H9 (cell line): Measurements from ENCODE around the gene PDE6G. TPM values are rescaled to one million over a fixed set of nuclear protein-coding genes. Genes with fewer than 3 reads are reported as not detected.

Experiments
- DNase-seq: peaks from one replicate; pipeline ENCODE4 v3.0.0-alpha.2; 2017
- H2AFZ ChIP-seq: one replicate; pipeline ENCODE4 v1.6.1; 2013; ENCODE audit warnings: mild to moderate bottlenecking, low read length, control low read depth, moderate library complexity
- H2AK5ac ChIP-seq: 2 replicates; pipeline ENCODE4 v1.6.1; 2013; ENCODE audit warnings: low read length, control low read depth, mixed read lengths; ENCODE audit not compliant: insufficient read length
- H2BK120ac ChIP-seq: one replicate; pipeline ENCODE4 v1.6.1; 2013; ENCODE audit warnings: low read depth, mild to moderate bottlenecking, low read length, control low read depth, inconsistent platforms; ENCODE audit not compliant: poor library complexity, severe bottlenecking
- H2BK12ac ChIP-seq: 2 replicates; pipeline ENCODE4 v1.6.1; 2013; ENCODE audit warnings: low read length, control low read depth, mixed read lengths, low read depth; ENCODE audit not compliant: insufficient read length
- H2BK15ac ChIP-seq: 2 replicates; pipeline ENCODE4 v1.6.1; 2013; ENCODE audit warnings: low read depth, low read length, control low read depth
- H2BK20ac ChIP-seq: one replicate; pipeline ENCODE4 v1.6.1; 2013; ENCODE audit warnings: low read depth, mild to moderate bottlenecking, low read length, control low read depth, inconsistent platforms; ENCODE audit not compliant: poor library complexity, severe bottlenecking
- H2BK5ac ChIP-seq: 2 replicates; pipeline ENCODE4 v1.6.1; 2013; ENCODE audit warnings: low read length, control low read depth, mixed read lengths; ENCODE audit not compliant: insufficient read length
- H3K14ac ChIP-seq: 2 replicates; pipeline ENCODE4 v1.6.1; 2013; ENCODE audit warnings: low read length, control low read depth; ENCODE audit not compliant: insufficient read depth
- H3K18ac ChIP-seq: 2 replicates; pipeline ENCODE4 v1.6.1; 2013; ENCODE audit warnings: low read depth, mild to moderate bottlenecking, mixed read lengths, low read length, control low read depth; ENCODE audit not compliant: insufficient read length
- H3K23ac ChIP-seq: 2 replicates; pipeline ENCODE4 v1.6.1; 2013; ENCODE audit warnings: low read length, control low read depth, mixed read lengths, low read depth; ENCODE audit not compliant: insufficient read length
- H3K23me2 ChIP-seq: 2 replicates; pipeline ENCODE4 v1.6.1; 2013; ENCODE audit warnings: low read depth, mild to moderate bottlenecking, mixed read lengths, low read length, control low read depth; ENCODE audit not compliant: insufficient read length, poor library complexity, severe bottlenecking
- H3K27ac ChIP-seq: 2 replicates; pipeline ENCODE4 v1.5.1; 2013; ENCODE audit warnings: low read length, control low read depth, mixed read lengths, low read depth; ENCODE audit not compliant: insufficient read length
- H3K27me3 ChIP-seq: 2 replicates; pipeline ENCODE4 v1.6.1; 2013; ENCODE audit warnings: low read length, control low read depth, inconsistent platforms; ENCODE audit not compliant: insufficient read depth
- H3K4ac ChIP-seq: 2 replicates; pipeline ENCODE4 v1.6.1; 2013; ENCODE audit warnings: low read depth, mild to moderate bottlenecking, control low read depth, inconsistent platforms, low read length, moderate library complexity
- H3K4me1 ChIP-seq: 2 replicates; pipeline ENCODE4 v1.6.1; 2013; ENCODE audit warnings: low read length, control low read depth, inconsistent platforms; ENCODE audit not compliant: insufficient read depth
- H3K4me2 ChIP-seq: 2 replicates; pipeline ENCODE4 v1.6.1; 2013; ENCODE audit warnings: low read length, control low read depth, mixed read lengths; ENCODE audit not compliant: insufficient read length, insufficient read depth
- H3K56ac ChIP-seq: 2 replicates; pipeline ENCODE4 v1.6.1; 2013; ENCODE audit warnings: low read depth, mild to moderate bottlenecking, mixed read lengths, low read length, control low read depth; ENCODE audit not compliant: insufficient read length
- H3K79me1 ChIP-seq: 2 replicates; pipeline ENCODE4 v1.6.1; 2013; ENCODE audit warnings: low read depth, mild to moderate bottlenecking, moderate library complexity, low read length, control low read depth, inconsistent platforms; ENCODE audit not compliant: insufficient read depth, poor library complexity, severe bottlenecking
- H3K79me2 ChIP-seq: 2 replicates; pipeline ENCODE4 v1.6.1; 2013; ENCODE audit warnings: low read length, control low read depth, inconsistent platforms; ENCODE audit not compliant: insufficient read depth
- H3K9ac ChIP-seq: 2 replicates; pipeline ENCODE4 v1.6.1; 2013; ENCODE audit warnings: low read length, control low read depth, mixed read lengths; ENCODE audit not compliant: insufficient read length; ENCODE audit errors: extremely low read depth
- H3K9me3 ChIP-seq: one replicate; pipeline ENCODE4 v1.6.1; 2013; ENCODE audit warnings: low read depth, low read length, inconsistent platforms; ENCODE audit not compliant: control insufficient read depth
- H3T11ph ChIP-seq: one replicate; pipeline ENCODE4 v1.6.1; 2013; ENCODE audit warnings: mild to moderate bottlenecking, low read length, control low read depth, inconsistent platforms
- H4K20me1 ChIP-seq: one replicate; pipeline ENCODE4 v1.6.1; 2013; ENCODE audit not compliant: control insufficient read depth, insufficient read length, insufficient read depth
- H4K5ac ChIP-seq: 2 replicates; pipeline ENCODE4 v1.6.1; 2013; ENCODE audit warnings: low read depth, mild to moderate bottlenecking, mixed read lengths, low read length, control low read depth; ENCODE audit not compliant: insufficient read length
- H4K8ac ChIP-seq: replicated peaks from 2 replicates; pipeline ENCODE4 v1.6.1; 2013; ENCODE audit warnings: low read length, control low read depth, mixed read lengths, low read depth; ENCODE audit not compliant: insufficient read length
- H4K91ac ChIP-seq: 2 replicates; pipeline ENCODE4 v1.6.1; 2013; ENCODE audit warnings: low read depth, mild to moderate bottlenecking, moderate library complexity, mixed read lengths, low read length, control low read depth; ENCODE audit not compliant: insufficient read length
- H3K27ac Mint-ChIP-seq, 3 experiments: 2 replicates in 2 of 3; 3 replicates in 1 of 3; pipeline ENCODE4 v1.8.0; 2020 to 2021; ENCODE audit warnings: mixed read lengths in 3 of 3, mild to moderate bottlenecking in 1 of 3, moderate library complexity in 1 of 3
- H3K27me3 Mint-ChIP-seq: 2 replicates; pipeline ENCODE4 v1.8.0; 2021; ENCODE audit warnings: low read depth, mild to moderate bottlenecking, moderate library complexity, mixed read lengths
- H3K36me3 Mint-ChIP-seq, 3 experiments: 2 replicates in 2 of 3; 3 replicates in 1 of 3; pipeline ENCODE4 v1.8.0; 2020 to 2021; ENCODE audit warnings: low read depth in 3 of 3, mixed read lengths in 3 of 3; ENCODE audit not compliant: insufficient read depth in 1 of 3
- H3K4me1 Mint-ChIP-seq, 2 experiments: 2 replicates each; pipeline ENCODE4 v1.8.0; 2020; ENCODE audit warnings: mixed read lengths in 2 of 2
- H3K4me3 Mint-ChIP-seq, 2 experiments: 2 replicates in 1 of 2; 3 replicates in 1 of 2; pipeline ENCODE4 v1.8.0; 2020 to 2021; ENCODE audit warnings: mild to moderate bottlenecking in 2 of 2, mixed read lengths in 2 of 2, moderate library complexity in 1 of 2
- H3K9me3 Mint-ChIP-seq, 2 experiments: 2 replicates in 1 of 2; 3 replicates in 1 of 2; pipeline ENCODE4 v1.8.0; 2020; ENCODE audit warnings: mild to moderate bottlenecking in 2 of 2, mixed read lengths in 2 of 2, moderate library complexity in 1 of 2
- WGBS: extraction: QIAGEN DNeasy Blood & Tissue Kit; methylation state at CpG from one replicate; pipeline ENCODE4 v1.1.7; 2013; ENCODE audit warnings: missing lambda C conversion rate, low lambda C conversion rate, mixed read lengths; ENCODE audit not compliant: insufficient read length; ENCODE audit errors: extremely low coverage; 5-methylcytosine and 5-hydroxymethylcytosine counted together
- total RNA-seq: library from RNA; stranded (reverse); gene quantifications from 2 replicates; pipeline ENCODE4 v1.2.1, GENCODE V29; 2021
- TF ChIP-seq, protein P1 (sequence below): fragments of 200-600 bp; sonication (generic); conservative IDR thresholded peaks from 3 replicates; pipeline ENCODE4 v1.8.0; 2021; ENCODE audit warnings: antibody characterized with exemption, mild to moderate bottlenecking

PDE6G gene
- total RNA-seq, 1 experiment from 2014 or later: 5.7 TPM

DNA sequence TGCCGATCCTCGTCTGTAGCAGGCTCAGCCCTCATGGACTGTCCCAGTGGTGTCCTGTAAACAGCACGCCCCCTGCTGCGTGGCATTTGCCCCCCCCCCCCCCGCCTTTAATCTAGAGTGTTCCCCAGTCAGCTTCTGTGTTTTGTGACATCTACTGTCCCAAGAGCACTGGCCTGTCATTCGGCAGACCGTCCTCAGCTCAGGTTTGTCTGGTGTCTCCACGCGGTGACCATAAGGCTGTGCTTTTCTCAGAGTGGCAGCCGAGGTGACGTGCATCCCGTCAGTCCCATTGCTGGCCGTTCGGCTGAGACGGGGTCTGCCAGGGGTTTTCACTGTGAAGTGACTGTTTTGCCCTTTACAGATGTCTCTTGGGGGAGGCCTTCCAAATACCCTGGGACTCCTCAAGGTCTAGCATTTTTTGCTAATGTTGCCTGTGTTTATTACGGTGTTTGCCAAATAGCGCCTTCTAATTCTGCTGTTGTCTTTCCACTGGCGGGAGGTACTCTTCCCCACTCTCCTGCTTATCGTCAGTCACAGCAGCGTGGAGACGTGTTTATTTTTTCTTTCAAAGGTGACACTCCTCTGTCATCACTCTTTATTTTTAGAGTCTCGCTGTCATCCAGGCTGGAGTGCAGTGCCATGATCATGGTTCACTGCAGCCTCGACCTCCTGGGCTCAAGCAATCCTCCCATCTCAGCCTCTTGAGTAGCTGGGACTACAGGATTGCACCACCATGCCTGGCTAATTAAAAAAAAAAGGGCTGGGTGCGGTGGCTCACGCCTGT, 41.1 kb upstream of the PDE6G start:
- Mint-ChIP-seq H3K4me1 (peaks cover 4 to 11% of the 10 kb centered on the region in 2 experiments), H3K36me3 (peaks cover 24 to 71% (median 50%) of the 10 kb centered on the region in 3 experiments; a peak in 6 of 7 replicates), H3K9me3 (no peaks in the 10 kb centered on the region), H3K27me3 (no peaks in the 10 kb centered on the region; the same call in 1 of the 2 replicates), H3K4me3 (peak overlapping the region in 1 of 2 experiments; percentile 38; a peak in 1 of 5 replicates), H3K27ac (peak overlapping the region; percentile 48 to 84 (median 75); a peak in 1 of 7 replicates)
- Histone ChIP-seq H4K91ac (no peak overlapping the region), H3K18ac (no peak overlapping the region), H3K27ac (no peak overlapping the region), H3T11ph (no peak overlapping the region), H4K20me1 (no peaks in the 10 kb centered on the region), H3K56ac (no peak overlapping the region), H2AK5ac (no peak overlapping the region), H3K4ac (no peak overlapping the region), H3K79me1 (peaks cover 2% of the 10 kb centered on the region), H3K9me3 (no peaks in the 10 kb centered on the region), H3K9ac (no peak overlapping the region), H2BK120ac (no peak overlapping the region), H3K4me2 (no peak overlapping the region), H3K79me2 (no peaks in the 10 kb centered on the region; the same call in 1 of the 2 replicates), H3K23me2 (peaks cover 4% of the 10 kb centered on the region), H2BK5ac (no peak overlapping the region), H2BK15ac (no peak overlapping the region), H4K5ac (no peak overlapping the region), H2AFZ (no peak overlapping the region), H2BK12ac (no peak overlapping the region), H3K27me3 (no peaks in the 10 kb centered on the region), H2BK20ac (no peak overlapping the region), H3K14ac (no peak overlapping the region), H4K8ac (no peak overlapping the region), H3K23ac (no peak overlapping the region), H3K4me1 (no peaks in the 10 kb centered on the region)
- no peak for DNase-seq
- no CpG with 5 or more reads among the region's 25 CpGs for WGBS
- TF ChIP-seq, protein P1, sequence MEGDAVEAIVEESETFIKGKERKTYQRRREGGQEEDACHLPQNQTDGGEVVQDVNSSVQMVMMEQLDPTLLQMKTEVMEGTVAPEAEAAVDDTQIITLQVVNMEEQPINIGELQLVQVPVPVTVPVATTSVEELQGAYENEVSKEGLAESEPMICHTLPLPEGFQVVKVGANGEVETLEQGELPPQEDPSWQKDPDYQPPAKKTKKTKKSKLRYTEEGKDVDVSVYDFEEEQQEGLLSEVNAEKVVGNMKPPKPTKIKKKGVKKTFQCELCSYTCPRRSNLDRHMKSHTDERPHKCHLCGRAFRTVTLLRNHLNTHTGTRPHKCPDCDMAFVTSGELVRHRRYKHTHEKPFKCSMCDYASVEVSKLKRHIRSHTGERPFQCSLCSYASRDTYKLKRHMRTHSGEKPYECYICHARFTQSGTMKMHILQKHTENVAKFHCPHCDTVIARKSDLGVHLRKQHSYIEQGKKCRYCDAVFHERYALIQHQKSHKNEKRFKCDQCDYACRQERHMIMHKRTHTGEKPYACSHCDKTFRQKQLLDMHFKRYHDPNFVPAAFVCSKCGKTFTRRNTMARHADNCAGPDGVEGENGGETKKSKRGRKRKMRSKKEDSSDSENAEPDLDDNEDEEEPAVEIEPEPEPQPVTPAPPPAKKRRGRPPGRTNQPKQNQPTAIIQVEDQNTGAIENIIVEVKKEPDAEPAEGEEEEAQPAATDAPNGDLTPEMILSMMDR: no peak
